Retinal pigment epithelial cell (primary cell): ENCODE data around the gene DHRSX.
"Not testable (repeated sequence)": the region's sequence is repeated elsewhere in the genome, so short reads cannot be mapped to it uniquely, and the experiment has no call there.

Source experiments
- DNase-seq: peaks from one replicate; pipeline ENCODE4 v3.0.0-alpha.2; 2010; ENCODE audit warnings: low read depth
- H3K4me3 ChIP-seq: 2 replicates; pipeline ENCODE4 v1.5.1; 2011; ENCODE audit warnings: mild to moderate bottlenecking, low read length, control low read depth, moderate library complexity
- TF ChIP-seq, protein P1 (sequence below): conservative IDR thresholded peaks from 2 replicates; pipeline ENCODE4 v1.5.1; 2011; ENCODE audit warnings: low read depth, low read length, control low read depth, inconsistent platforms

The DHRSX gene

DNA sequence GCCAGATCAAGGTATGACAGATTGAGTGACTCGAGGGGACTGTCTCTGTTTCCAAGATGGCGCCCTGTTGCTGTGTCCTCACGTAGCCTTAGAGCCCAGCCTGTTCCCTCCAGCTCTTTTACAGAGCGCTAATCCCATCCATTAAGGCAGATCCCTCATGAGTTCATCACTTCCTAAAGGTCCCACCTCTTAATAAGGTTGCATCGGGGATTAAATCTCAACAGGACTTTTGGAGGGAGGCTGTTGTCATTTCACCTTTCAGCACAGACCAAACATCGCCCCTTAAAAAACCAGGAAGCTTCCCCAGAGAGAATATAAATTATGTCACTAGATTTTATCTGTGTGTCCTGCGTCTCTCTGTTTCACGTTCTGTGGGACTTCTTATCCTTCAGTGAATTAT lies 32.6 kb upstream of the DHRSX start:
- no peak overlapping the region for H3K4me3 ChIP-seq
- no peak for DNase-seq
- TF ChIP-seq, protein P1, sequence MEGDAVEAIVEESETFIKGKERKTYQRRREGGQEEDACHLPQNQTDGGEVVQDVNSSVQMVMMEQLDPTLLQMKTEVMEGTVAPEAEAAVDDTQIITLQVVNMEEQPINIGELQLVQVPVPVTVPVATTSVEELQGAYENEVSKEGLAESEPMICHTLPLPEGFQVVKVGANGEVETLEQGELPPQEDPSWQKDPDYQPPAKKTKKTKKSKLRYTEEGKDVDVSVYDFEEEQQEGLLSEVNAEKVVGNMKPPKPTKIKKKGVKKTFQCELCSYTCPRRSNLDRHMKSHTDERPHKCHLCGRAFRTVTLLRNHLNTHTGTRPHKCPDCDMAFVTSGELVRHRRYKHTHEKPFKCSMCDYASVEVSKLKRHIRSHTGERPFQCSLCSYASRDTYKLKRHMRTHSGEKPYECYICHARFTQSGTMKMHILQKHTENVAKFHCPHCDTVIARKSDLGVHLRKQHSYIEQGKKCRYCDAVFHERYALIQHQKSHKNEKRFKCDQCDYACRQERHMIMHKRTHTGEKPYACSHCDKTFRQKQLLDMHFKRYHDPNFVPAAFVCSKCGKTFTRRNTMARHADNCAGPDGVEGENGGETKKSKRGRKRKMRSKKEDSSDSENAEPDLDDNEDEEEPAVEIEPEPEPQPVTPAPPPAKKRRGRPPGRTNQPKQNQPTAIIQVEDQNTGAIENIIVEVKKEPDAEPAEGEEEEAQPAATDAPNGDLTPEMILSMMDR: no peak

DNA sequence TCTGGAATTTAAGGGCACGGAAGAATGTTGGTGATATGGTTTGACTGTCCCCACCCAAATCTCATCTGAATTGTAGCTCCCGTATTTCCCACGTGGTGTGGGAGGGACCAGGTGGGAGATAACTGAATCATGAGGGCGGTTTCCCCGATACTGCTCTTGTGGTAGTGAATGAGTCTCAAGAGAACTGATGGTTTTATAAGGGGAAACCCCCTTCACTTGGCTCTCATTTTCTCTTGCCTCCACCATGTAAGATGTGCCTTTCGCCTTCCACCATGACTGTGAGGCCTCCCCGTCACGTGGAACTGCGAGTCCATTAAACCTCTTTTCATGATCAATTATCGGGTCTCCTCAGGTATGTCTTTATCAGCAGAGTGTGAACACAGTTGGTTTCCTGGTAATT lies 25.6 kb upstream of the DHRSX start:
- TF ChIP-seq, protein P1: no peak
- no peak for DNase-seq
- no peak overlapping the region for H3K4me3 ChIP-seq

DNA sequence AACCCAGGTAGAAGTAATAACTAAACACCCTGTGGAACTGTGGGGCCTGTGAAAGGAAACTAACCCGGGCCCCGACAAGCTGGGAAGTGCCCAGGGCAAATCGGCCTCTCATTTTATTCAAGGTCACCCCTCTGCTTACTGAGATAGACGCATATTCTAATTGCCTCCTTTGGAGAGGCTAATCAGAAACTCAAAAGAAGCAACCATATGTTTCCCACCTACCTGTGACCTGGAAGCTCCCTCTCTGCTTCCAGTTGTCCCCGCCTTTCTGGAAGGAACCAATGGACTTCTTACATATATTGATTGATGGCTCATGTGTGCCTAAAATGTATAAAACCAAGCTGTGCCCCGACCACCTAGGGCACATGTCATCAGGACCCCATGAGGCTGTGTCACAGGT lies 23.1 kb upstream of the DHRSX start:
- TF ChIP-seq, protein P1: no peak
- no peak overlapping the region for H3K4me3 ChIP-seq
- DNase-seq: no peak

DNA sequence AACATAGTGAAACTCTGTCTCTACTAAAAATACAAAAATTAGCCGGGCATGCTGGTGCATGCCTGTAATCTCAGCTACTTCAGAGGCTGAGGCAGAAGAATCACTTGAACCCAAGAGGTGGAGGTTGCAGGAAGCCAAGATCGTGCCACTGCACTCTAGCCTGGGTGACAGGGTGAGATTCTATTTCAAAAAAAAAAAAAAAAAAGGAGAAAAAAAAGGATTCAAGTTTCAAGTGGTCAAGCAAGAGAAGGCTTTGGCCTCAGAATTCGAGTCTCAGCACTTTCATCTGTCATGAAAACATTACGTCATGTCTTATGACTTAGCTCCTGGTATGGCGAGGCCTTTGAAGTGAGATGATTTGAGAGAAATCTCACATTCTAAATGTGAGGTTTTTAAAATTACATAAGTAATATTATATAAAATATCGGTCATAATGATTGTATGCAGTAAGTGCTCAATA lies 21.2 kb upstream of the DHRSX start:
- no peak overlapping the region for H3K4me3 ChIP-seq
- no peak for DNase-seq
- TF ChIP-seq, protein P1: no peak

DNA sequence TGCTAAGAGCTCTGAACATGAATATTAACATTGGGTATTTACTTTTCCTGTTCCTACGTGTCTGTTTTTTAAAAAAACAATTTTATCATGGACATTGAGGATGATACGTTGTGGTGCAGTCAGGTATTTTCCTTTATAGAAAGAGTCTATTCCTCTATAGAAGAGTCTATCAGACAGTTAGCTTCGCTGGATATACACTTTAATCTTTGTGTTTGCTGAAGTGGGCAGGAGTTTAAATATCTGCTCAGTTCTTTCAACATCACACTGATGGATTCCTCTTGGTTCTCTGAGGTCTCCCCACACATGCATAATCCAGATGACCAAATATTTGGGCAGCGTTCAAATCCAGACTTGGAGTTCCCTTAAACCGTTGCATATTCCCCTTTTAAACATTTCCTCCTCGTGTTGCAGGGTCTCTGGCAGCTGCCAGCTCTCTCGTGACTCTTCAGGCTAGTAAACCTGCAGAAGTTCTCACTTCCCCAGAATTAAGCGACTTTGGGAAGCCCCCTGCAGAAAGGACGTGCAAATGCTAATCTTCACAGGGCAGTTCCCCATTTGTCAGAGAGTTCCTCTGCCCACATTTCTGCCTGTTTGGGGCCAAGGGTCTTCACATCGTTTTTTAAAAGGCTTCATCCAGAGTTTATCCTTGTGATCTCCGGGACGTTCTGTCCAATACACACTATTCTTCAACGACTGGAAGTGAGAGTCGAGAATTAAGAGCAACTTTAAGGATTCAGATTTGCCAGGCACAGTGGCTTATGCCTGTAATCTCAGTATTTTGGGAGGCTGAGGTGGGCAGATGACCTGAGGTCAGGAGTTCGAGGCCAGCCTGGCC lies 20.5 kb upstream of the DHRSX start:
- no peak overlapping the region for H3K4me3 ChIP-seq
- TF ChIP-seq, protein P1: no peak
- DNase-seq: no peak

DNA sequence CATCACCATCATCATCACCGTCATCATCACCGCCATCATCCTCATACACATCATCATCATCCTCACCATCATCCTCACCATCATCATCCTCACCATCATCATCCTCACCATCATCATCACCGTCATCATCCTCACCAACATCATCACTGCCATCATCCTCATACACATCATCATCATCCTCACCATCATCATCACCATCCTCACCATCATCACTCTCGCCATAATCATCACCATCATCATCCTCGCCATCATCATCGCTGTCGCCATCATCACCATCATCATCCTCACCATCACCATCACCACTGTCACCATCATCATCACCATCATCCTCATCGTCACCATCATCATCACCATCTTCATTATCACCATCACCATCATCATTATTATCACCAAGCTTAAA lies 19.8 kb upstream of the DHRSX start:
- TF ChIP-seq, protein P1: no peak
- no peak for DNase-seq

DNA sequence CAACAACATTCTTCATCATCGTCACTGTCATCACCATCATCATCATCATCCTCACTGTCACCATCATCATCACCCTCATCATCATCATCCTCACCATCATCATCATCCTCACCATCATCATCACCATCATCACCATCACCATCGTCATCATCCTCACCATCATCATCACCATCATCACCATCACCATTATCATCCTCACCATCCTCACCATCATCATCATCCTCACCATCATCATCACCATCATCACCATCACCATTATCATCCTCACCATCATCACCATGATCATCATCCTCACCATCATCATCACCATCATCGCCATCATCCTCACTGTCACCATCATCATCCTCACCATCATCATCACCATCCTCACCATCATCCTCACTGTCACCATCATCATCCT lies 18.9 kb upstream of the DHRSX start:
- not testable (repeated sequence) for DNase-seq, H3K4me3 ChIP-seq

More for the DNA sequence above, 19.8 kb upstream of the DHRSX start:
- no peak overlapping the region for H3K4me3 ChIP-seq
